ENCODE results near the gene NECAB3. TPM values are rescaled to one million over a fixed set of nuclear protein-coding genes. Genes with fewer than 3 reads are reported as not detected.

NECAB3 gene
- total RNA-seq, 1 donor from 2014 or later = 146 TPM

DNA sequence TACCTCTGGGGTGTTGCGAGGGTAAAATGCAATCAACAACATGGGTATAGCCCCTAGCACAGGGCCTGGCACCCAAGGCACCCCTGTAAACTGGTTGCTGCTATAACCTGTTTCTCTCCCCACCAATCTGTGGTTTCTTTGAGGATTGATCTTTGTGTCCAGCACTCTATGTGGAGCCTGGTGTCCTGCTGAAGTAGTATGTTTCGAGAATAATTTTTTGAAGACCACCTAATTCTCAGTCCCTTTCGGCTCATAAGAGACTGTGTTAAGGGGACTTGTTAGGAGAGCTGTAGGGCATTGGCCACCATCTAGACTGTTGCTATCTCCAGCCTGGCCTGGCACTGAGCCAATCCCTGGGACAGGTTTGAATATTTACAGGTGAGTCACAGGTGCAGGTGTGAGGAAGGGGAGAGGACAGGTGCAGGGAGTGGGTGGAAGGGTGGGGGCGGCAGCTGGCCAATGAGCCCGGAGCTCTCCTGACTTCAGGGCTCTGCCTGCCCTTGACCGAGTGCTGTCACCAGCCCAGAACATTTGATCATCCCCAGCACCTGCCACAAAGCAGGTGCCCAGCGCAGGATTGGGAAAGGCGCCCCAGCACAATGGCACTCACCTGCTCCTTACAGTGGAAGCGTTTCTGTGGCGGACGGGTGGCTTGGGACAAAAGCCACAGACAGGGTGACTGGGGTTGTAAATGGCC is 20.2 kb downstream of the NECAB3 start:
- DNase-seq = no peak

DNA sequence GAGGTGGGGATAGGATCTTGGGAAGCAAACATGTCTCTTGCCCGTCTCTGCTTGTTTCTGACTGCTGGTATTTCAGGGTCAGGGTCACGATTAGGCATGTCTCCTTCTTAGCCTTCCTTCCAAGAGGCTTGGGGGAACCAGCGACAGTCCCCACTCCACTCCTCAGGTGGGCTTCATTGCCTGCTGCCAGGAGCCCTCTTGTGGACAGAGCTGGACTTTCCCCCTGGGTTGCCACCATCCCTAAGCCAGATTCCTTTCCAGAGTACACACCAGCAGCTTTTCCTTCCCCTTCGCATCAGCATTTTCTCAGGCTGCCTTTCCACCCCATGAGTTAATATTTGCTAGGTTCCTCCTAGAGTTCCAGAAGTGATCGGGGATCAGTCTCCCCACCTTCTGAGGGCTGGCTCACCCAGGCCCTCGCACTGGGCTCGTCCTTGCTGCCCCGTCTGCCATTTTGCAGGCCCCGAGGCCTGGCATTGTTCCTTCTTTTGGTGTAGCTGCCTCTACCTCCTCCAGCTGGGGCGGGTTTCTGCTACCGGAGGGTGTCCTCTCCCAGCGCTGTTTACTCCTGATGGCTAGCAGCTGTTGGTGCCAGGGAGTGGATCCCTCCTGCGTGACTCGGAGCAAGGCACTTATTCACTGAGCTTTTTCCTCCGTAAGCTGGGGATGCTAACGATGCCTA is 20.9 kb downstream of the NECAB3 start:
- H3K27ac Mint-ChIP-seq (ENCODE audit: unreplicated experiment) = peak overlapping the region; percentile 31
- peaks cover 18% of the 10 kb centered on the region for H3K27me3 Mint-ChIP-seq (ENCODE audit: unreplicated experiment)
- H3K36me3 Mint-ChIP-seq (ENCODE audit: unreplicated experiment) = no peaks in the 10 kb centered on the region
- H3K4me1 Mint-ChIP-seq (ENCODE audit: low read depth, unreplicated experiment) = peaks cover 52% of the 10 kb centered on the region
- peak; percentile 84 for DNase-seq
- TF ChIP-seq, protein P1, sequence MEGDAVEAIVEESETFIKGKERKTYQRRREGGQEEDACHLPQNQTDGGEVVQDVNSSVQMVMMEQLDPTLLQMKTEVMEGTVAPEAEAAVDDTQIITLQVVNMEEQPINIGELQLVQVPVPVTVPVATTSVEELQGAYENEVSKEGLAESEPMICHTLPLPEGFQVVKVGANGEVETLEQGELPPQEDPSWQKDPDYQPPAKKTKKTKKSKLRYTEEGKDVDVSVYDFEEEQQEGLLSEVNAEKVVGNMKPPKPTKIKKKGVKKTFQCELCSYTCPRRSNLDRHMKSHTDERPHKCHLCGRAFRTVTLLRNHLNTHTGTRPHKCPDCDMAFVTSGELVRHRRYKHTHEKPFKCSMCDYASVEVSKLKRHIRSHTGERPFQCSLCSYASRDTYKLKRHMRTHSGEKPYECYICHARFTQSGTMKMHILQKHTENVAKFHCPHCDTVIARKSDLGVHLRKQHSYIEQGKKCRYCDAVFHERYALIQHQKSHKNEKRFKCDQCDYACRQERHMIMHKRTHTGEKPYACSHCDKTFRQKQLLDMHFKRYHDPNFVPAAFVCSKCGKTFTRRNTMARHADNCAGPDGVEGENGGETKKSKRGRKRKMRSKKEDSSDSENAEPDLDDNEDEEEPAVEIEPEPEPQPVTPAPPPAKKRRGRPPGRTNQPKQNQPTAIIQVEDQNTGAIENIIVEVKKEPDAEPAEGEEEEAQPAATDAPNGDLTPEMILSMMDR (IDR thresholded peaks at IDR 0.05; ENCODE audit: partially characterized antibody, unreplicated experiment) = peak; percentile 84
- no peak overlapping the region for H3K4me3 Mint-ChIP-seq (ENCODE audit: unreplicated experiment)
- H3K9me3 Mint-ChIP-seq (ENCODE audit: unreplicated experiment) = peaks cover 32% of the 10 kb centered on the region

More for the DNA sequence above, 20.2 kb downstream of the NECAB3 start:
- TF ChIP-seq, protein P1 (IDR thresholded peaks at IDR 0.05; ENCODE audit: partially characterized antibody, unreplicated experiment) = no peak
- Mint-ChIP-seq H3K9me3 (ENCODE audit: unreplicated experiment) (peaks cover 30% of the 10 kb centered on the region), H3K4me3 (ENCODE audit: unreplicated experiment) (no peak overlapping the region), H3K36me3 (ENCODE audit: unreplicated experiment) (no peaks in the 10 kb centered on the region), H3K27me3 (ENCODE audit: unreplicated experiment) (peaks cover 20% of the 10 kb centered on the region), H3K27ac (ENCODE audit: unreplicated experiment) (peak overlapping the region; percentile 31), H3K4me1 (ENCODE audit: low read depth, unreplicated experiment) (peaks cover 46% of the 10 kb centered on the region)

DNA sequence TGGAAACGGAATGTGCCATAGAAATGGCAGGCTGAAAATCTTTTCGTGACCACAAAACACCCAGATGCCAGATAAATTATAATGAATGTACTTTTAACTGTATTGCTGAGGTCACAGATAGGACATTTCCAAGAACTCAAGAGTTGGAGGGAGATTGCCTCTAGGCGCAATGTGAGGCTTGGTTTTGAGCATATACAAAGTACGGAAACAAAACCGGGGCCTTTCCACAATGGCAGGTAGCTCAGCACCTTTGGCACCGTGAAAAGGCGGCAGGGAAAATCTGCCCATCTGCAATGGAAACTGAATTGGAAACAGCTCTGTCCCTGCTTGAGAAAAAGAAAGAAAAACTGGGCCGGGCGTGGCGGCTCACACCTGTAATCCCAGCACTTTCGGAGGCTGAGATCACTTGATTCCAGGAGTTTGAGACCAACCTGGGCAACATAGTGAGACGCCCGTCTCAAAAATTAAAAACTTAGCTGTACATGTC is 22.6 kb downstream of the NECAB3 start:
- H3K9me3 Mint-ChIP-seq (ENCODE audit: unreplicated experiment) = peaks cover 32% of the 10 kb centered on the region
- H3K4me1 Mint-ChIP-seq (ENCODE audit: low read depth, unreplicated experiment) = peaks cover 55% of the 10 kb centered on the region
- no peak for DNase-seq

DNA sequence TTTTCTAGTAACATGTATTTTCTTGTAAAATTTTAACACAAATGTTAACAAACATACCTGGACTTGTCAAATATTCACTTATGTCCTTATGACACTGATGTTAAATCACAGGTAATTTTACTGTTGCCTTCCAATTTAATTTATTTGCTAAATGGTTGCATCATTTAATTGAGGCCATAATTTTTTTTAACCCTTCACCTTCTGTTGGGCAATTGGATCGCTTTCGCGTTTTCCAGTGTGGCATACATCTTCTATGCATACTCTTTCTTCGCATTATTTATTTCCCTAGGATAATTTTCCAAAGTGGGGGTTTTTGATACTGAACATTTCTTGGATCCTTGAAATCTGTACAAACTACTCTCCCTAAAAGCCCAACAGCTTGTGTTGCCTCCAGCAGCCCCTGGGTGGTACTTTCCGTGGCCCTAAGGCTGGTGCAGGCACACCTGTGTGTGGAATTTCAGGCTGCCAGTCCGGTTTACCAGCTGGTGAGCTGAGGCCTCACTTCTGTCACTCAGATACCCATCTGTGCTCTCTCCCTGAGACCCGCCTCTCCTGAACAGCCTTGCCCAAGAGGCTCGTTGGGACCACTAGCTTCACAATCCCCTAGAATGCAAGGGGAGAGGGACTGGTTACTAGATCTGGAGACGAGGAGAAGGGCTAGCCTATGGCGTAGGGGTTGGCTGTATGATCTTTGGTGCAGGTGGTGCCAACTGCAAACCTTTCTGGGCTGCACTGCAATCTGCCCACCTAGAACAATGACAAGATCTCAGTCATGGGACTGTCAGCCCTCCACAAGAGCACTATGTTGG is 23.3 kb downstream of the NECAB3 start:
- Mint-ChIP-seq H3K4me1 (ENCODE audit: low read depth, unreplicated experiment) (peaks cover 57% of the 10 kb centered on the region), H3K9me3 (ENCODE audit: unreplicated experiment) (peaks cover 35% of the 10 kb centered on the region), H3K36me3 (ENCODE audit: unreplicated experiment) (no peaks in the 10 kb centered on the region), H3K27ac (ENCODE audit: unreplicated experiment) (peak overlapping the region; percentile 88), H3K27me3 (ENCODE audit: unreplicated experiment) (peaks cover 21% of the 10 kb centered on the region), H3K4me3 (ENCODE audit: unreplicated experiment) (peak overlapping the region; percentile 67)
- TF ChIP-seq, protein P1 (IDR thresholded peaks at IDR 0.05; ENCODE audit: partially characterized antibody, unreplicated experiment) = no peak
- DNase-seq = no peak

More for the DNA sequence above, 22.6 kb downstream of the NECAB3 start:
- Mint-ChIP-seq H3K36me3 (ENCODE audit: unreplicated experiment) (no peaks in the 10 kb centered on the region), H3K4me3 (ENCODE audit: unreplicated experiment) (peak overlapping the region; percentile 67), H3K27me3 (ENCODE audit: unreplicated experiment) (peaks cover 21% of the 10 kb centered on the region), H3K27ac (ENCODE audit: unreplicated experiment) (peak overlapping the region; percentile 88)
- TF ChIP-seq, protein P1 (IDR thresholded peaks at IDR 0.05; ENCODE audit: partially characterized antibody, unreplicated experiment) = no peak
